WTC11 (cell line): ENCODE data around the gene ESRRA. TPM values are rescaled to one million over a fixed set of nuclear protein-coding genes. Genes with fewer than 3 reads are reported as not detected.

Source experiments
- AR ChIP-seq: fragments of 250-450 bp; sonication (Bioruptor Pico); IDR thresholded peaks from 2 replicates; pipeline ENCODE4 v1.9.0; 2021; ENCODE audit warnings: mild to moderate bottlenecking
- CTCF ChIP-seq: fragments of 200-600 bp; IDR thresholded peaks from 2 replicates; pipeline ENCODE4 v1.8.0; 2022; ENCODE audit warnings: antibody characterized with exemption
- ETV6 ChIP-seq: sonication (generic); formaldehyde crosslinking; IDR thresholded peaks from 2 replicates; pipeline ENCODE4 v1.8.1; 2022; ENCODE audit warnings: mild to moderate bottlenecking, missing genetic modification reagents
- NFE2L1 ChIP-seq: sonication (generic); formaldehyde crosslinking; IDR thresholded peaks from 2 replicates; pipeline ENCODE4 v1.8.1; 2023; ENCODE audit warnings: missing genetic modification reagents
- PRRX2 ChIP-seq: fragments of 250-450 bp; sonication (Bioruptor Pico); IDR thresholded peaks from 2 replicates; pipeline ENCODE4 v1.8.0; 2021; ENCODE audit warnings: mild to moderate bottlenecking
- RORB ChIP-seq: fragments of 250-450 bp; sonication (Bioruptor Pico); IDR thresholded peaks from 2 replicates; pipeline ENCODE4 v1.9.0; 2021; ENCODE audit warnings: mild to moderate bottlenecking
- ZNF219 ChIP-seq: sonication (generic); formaldehyde crosslinking; IDR thresholded peaks from 2 replicates; pipeline ENCODE4 v1.8.0; 2023; ENCODE audit warnings: missing genetic modification reagents, mild to moderate bottlenecking, borderline replicate concordance
- ZNF423 ChIP-seq: fragments of 250-450 bp; sonication (Bioruptor Pico); IDR thresholded peaks from 2 replicates; pipeline ENCODE4 v2.1.2; 2022; ENCODE audit warnings: mild to moderate bottlenecking, moderate library complexity
- ZNF512 ChIP-seq: sonication (generic); formaldehyde crosslinking; IDR thresholded peaks from 2 replicates; pipeline ENCODE4 v1.8.1; 2022; ENCODE audit warnings: missing genetic modification reagents, borderline replicate concordance
- ZNF671 ChIP-seq: fragments of 250-450 bp; sonication (Bioruptor Pico); IDR thresholded peaks from 2 replicates; pipeline ENCODE4 v1.8.0; 2021; ENCODE audit warnings: mild to moderate bottlenecking
- ZSCAN18 ChIP-seq: fragments of 250-450 bp; sonication (Bioruptor Pico); IDR thresholded peaks from 2 replicates; pipeline ENCODE4 v2.1.2; 2022; ENCODE audit warnings: mild to moderate bottlenecking, moderate library complexity
- total RNA-seq: library from RNA; stranded (reverse); gene quantifications from 3 replicates; pipeline ENCODE4 v1.2.3, GENCODE V29; 2021
- TF ChIP-seq, protein P1 (sequence below): sonication (generic); formaldehyde crosslinking; IDR thresholded peaks from 2 replicates; pipeline ENCODE4 v1.8.1; 2023; ENCODE audit warnings: mild to moderate bottlenecking, missing genetic modification reagents, borderline replicate concordance
- TF ChIP-seq, protein P2 (sequence below): fragments of 250-450 bp; sonication (Bioruptor Pico); IDR thresholded peaks from 2 replicates; pipeline ENCODE4 v1.8.0; 2021; ENCODE audit warnings: mild to moderate bottlenecking
- TF ChIP-seq, protein P3 (sequence below): sonication (generic); formaldehyde crosslinking; IDR thresholded peaks from 2 replicates; pipeline ENCODE4 v1.8.0; 2022; ENCODE audit warnings: mild to moderate bottlenecking, missing genetic modification reagents

The ESRRA gene
- total RNA-seq, 1 experiment from 2014 or later: 81.9 TPM

GRCh38 chr11:64259533-64260067, 45.7 kb upstream of the ESRRA start (continued):
- TF ChIP-seq, protein P1, sequence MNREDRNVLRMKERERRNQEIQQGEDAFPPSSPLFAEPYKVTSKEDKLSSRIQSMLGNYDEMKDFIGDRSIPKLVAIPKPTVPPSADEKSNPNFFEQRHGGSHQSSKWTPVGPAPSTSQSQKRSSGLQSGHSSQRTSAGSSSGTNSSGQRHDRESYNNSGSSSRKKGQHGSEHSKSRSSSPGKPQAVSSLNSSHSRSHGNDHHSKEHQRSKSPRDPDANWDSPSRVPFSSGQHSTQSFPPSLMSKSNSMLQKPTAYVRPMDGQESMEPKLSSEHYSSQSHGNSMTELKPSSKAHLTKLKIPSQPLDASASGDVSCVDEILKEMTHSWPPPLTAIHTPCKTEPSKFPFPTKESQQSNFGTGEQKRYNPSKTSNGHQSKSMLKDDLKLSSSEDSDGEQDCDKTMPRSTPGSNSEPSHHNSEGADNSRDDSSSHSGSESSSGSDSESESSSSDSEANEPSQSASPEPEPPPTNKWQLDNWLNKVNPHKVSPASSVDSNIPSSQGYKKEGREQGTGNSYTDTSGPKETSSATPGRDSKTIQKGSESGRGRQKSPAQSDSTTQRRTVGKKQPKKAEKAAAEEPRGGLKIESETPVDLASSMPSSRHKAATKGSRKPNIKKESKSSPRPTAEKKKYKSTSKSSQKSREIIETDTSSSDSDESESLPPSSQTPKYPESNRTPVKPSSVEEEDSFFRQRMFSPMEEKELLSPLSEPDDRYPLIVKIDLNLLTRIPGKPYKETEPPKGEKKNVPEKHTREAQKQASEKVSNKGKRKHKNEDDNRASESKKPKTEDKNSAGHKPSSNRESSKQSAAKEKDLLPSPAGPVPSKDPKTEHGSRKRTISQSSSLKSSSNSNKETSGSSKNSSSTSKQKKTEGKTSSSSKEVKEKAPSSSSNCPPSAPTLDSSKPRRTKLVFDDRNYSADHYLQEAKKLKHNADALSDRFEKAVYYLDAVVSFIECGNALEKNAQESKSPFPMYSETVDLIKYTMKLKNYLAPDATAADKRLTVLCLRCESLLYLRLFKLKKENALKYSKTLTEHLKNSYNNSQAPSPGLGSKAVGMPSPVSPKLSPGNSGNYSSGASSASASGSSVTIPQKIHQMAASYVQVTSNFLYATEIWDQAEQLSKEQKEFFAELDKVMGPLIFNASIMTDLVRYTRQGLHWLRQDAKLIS (CRISPR knock-in tag): no peak
- TF ChIP-seq NFE2L1 (CRISPR knock-in tag): no peak
- no peak for TF ChIP-seq ZNF219
- TF ChIP-seq RORB (CRISPR knock-in tag): no peak
- TF ChIP-seq PRRX2 (CRISPR knock-in tag): no peak
- no peak for TF ChIP-seq AR
- TF ChIP-seq ZSCAN18 (CRISPR knock-in tag): no peak
- no peak for TF ChIP-seq CTCF
- no peak for TF ChIP-seq ZNF671 (CRISPR knock-in tag)
- no peak for TF ChIP-seq ETV6 (CRISPR knock-in tag)
- TF ChIP-seq ZNF512: no peak
- TF ChIP-seq ZNF423 (CRISPR knock-in tag): no peak
- TF ChIP-seq, protein P2, sequence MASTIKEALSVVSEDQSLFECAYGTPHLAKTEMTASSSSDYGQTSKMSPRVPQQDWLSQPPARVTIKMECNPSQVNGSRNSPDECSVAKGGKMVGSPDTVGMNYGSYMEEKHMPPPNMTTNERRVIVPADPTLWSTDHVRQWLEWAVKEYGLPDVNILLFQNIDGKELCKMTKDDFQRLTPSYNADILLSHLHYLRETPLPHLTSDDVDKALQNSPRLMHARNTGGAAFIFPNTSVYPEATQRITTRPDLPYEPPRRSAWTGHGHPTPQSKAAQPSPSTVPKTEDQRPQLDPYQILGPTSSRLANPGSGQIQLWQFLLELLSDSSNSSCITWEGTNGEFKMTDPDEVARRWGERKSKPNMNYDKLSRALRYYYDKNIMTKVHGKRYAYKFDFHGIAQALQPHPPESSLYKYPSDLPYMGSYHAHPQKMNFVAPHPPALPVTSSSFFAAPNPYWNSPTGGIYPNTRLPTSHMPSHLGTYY: no peak
- TF ChIP-seq, protein P3, sequence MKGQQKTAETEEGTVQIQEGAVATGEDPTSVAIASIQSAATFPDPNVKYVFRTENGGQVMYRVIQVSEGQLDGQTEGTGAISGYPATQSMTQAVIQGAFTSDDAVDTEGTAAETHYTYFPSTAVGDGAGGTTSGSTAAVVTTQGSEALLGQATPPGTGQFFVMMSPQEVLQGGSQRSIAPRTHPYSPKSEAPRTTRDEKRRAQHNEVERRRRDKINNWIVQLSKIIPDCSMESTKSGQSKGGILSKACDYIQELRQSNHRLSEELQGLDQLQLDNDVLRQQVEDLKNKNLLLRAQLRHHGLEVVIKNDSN (CRISPR knock-in tag): no peak
